IMR-90 (cell line): ENCODE measurements around the gene DNAI7. TPM values are rescaled to one million over a fixed set of nuclear protein-coding genes. Genes with fewer than 3 reads are reported as not detected.

Source experiments
- ATAC-seq: fragments of 200-7000 bp; cut with Tn5 transposase; 2 replicates; pipeline ENCODE4 v1.9.1; 2020; ENCODE audit warnings: low read depth, mild to moderate bottlenecking, moderate library complexity
- BruUV-seq: library from RNA; stranded (reverse); fragments of 400-500 nt; replicated peaks from 2 replicates; lab custom pipeline; 2021; lab: Mats Ljungman, UMichigan
- CTCF ChIA-PET: fragments of 300-600 bp; formaldehyde crosslinking; extraction: SDS; loops from one replicate; lab custom pipeline; 2021; ENCODE audit warnings: antibody characterized with exemption; lab: Yijun Ruan, JAX
- POLR2A ChIA-PET: fragments of 300-600 bp; sonication (Branson Sonifier 250); formaldehyde crosslinking; loops from one replicate; lab custom pipeline; 2022; ENCODE audit warnings: antibody characterized with exemption; ENCODE audit not compliant: unreplicated experiment; lab: Charles Lee
- DNase-seq: peaks from one replicate; pipeline ENCODE4 v3.0.0; 2013
- H2AFZ ChIP-seq: replicated peaks from 2 replicates; pipeline ENCODE3; 2013; ENCODE audit warnings: low read length, mild to moderate bottlenecking; ENCODE audit not compliant: poor library complexity
- H2AK5ac ChIP-seq: 2 replicates; pipeline ENCODE4 v1.6.1; 2013; ENCODE audit warnings: low read depth, low read length, inconsistent platforms
- H2AK9ac ChIP-seq: replicated peaks from 2 replicates; pipeline ENCODE3; 2013; ENCODE audit warnings: mild to moderate bottlenecking, low read depth, low read length, moderate library complexity; ENCODE audit not compliant: poor library complexity
- H2BK120ac ChIP-seq: 2 replicates; pipeline ENCODE4 v1.6.1; 2013; ENCODE audit warnings: low read depth, low read length, inconsistent platforms
- H2BK15ac ChIP-seq: 3 replicates; pipeline ENCODE4 v1.6.1; 2013; ENCODE audit warnings: low read depth, low read length, inconsistent platforms
- H2BK20ac ChIP-seq: 2 replicates; pipeline ENCODE4 v1.6.1; 2013; ENCODE audit warnings: low read depth, mild to moderate bottlenecking, inconsistent platforms, low read length, moderate library complexity
- H2BK5ac ChIP-seq: 2 replicates; pipeline ENCODE4 v1.6.1; 2013; ENCODE audit warnings: mild to moderate bottlenecking, low read depth, low read length, inconsistent platforms; ENCODE audit not compliant: poor library complexity, severe bottlenecking
- H3K14ac ChIP-seq: replicated peaks from 2 replicates; pipeline ENCODE4 v1.6.1; 2013; ENCODE audit warnings: low read depth, low read length, inconsistent platforms
- H3K18ac ChIP-seq: 2 replicates; pipeline ENCODE4 v1.6.1; 2013; ENCODE audit warnings: low read depth, low read length, control low read depth
- H3K23ac ChIP-seq: 2 replicates; pipeline ENCODE4 v1.6.1; 2013; ENCODE audit warnings: low read depth, low read length, inconsistent platforms
- H3K27ac ChIP-seq: 2 replicates; pipeline ENCODE4 v1.5.1; 2013; ENCODE audit warnings: mild to moderate bottlenecking, control low read depth, low read length; ENCODE audit not compliant: insufficient read depth
- H3K27me3 ChIP-seq: 2 replicates; pipeline ENCODE4 v1.6.1; 2013; ENCODE audit warnings: low read length; ENCODE audit not compliant: control insufficient read depth, insufficient read depth
- H3K36me3 ChIP-seq: 2 replicates; pipeline ENCODE4 v1.6.1; 2013; ENCODE audit warnings: low read length, mixed read lengths; ENCODE audit not compliant: control insufficient read depth, insufficient read depth
- H3K4ac ChIP-seq: 2 replicates; pipeline ENCODE4 v1.6.1; 2013; ENCODE audit warnings: low read depth, low read length, inconsistent platforms
- H3K4me1 ChIP-seq: 2 replicates; pipeline ENCODE4 v1.6.1; 2013; ENCODE audit warnings: low read length, mixed read lengths; ENCODE audit not compliant: control insufficient read depth, insufficient read depth
- H3K4me2 ChIP-seq: 2 replicates; pipeline ENCODE4 v1.6.1; 2013; ENCODE audit warnings: low read depth, mild to moderate bottlenecking, control low read depth, low read length, moderate library complexity
- H3K4me3 ChIP-seq: 2 replicates; pipeline ENCODE4 v1.5.1; 2013; ENCODE audit warnings: low read depth, mild to moderate bottlenecking, control low read depth, low read length, moderate library complexity; ENCODE audit not compliant: insufficient read depth
- H3K56ac ChIP-seq: 2 replicates; pipeline ENCODE4 v1.6.1; 2013; ENCODE audit warnings: low read length, inconsistent platforms; ENCODE audit not compliant: insufficient read depth; ENCODE audit errors: extremely low read depth
- H3K79me1 ChIP-seq, 2 experiments: 2 replicates each; pipeline ENCODE4 v1.6.1; 2013; ENCODE audit warnings: low read length in 2 of 2, inconsistent platforms in 1 of 2, low read depth in 1 of 2
- H3K9ac ChIP-seq: 2 replicates; pipeline ENCODE4 v1.6.1; 2013; ENCODE audit warnings: low read depth, low read length, control low read depth
- H3K9me1 ChIP-seq: 2 replicates; pipeline ENCODE4 v1.6.1; 2013; ENCODE audit warnings: low read length, inconsistent platforms; ENCODE audit not compliant: insufficient read depth
- H3K9me3 ChIP-seq: 2 replicates; pipeline ENCODE4 v1.6.1; 2013; ENCODE audit warnings: low read length; ENCODE audit not compliant: control insufficient read depth, insufficient read depth
- H4K20me1 ChIP-seq: 2 replicates; pipeline ENCODE4 v1.6.1; 2013; ENCODE audit warnings: low read length, inconsistent platforms; ENCODE audit not compliant: insufficient read depth
- H4K5ac ChIP-seq: 2 replicates; pipeline ENCODE4 v1.6.1; 2013; ENCODE audit warnings: mild to moderate bottlenecking, low read depth, low read length, control low read depth
- H4K8ac ChIP-seq, 2 experiments: 2 replicates each; pipeline ENCODE4 v1.6.1; 2013; ENCODE audit warnings: low read depth in 2 of 2, low read length in 2 of 2, control low read depth in 1 of 2, inconsistent platforms in 1 of 2
- H4K91ac ChIP-seq: 2 replicates; pipeline ENCODE4 v1.6.1; 2013; ENCODE audit warnings: low read depth, low read length, inconsistent platforms; ENCODE audit not compliant: insufficient read depth
- FOS ChIP-seq: fragments of 150-350 bp; IDR thresholded peaks from 2 replicates; pipeline ENCODE4 v1.6.1; 2016; ENCODE audit warnings: low read depth, low read length
- MAFK ChIP-seq: IDR thresholded peaks from 2 replicates; pipeline ENCODE4 v1.6.1; 2012; ENCODE audit warnings: low read depth, low read length, improper control_type of control experiment
- MXI1 ChIP-seq: IDR thresholded peaks from 2 replicates; pipeline ENCODE4 v1.6.1; 2012; ENCODE audit warnings: low read depth, mild to moderate bottlenecking, low read length, moderate library complexity, borderline replicate concordance
- NFE2L2 ChIP-seq: fragments of 150-350 bp; IDR thresholded peaks from 2 replicates; pipeline ENCODE4 v1.6.1; 2016; ENCODE audit warnings: low read depth, mild to moderate bottlenecking, low read length
- RAD21 ChIP-seq: IDR thresholded peaks from 2 replicates; pipeline ENCODE4 v1.6.1; 2012; ENCODE audit warnings: low read length, improper control_type of control experiment
- RCOR1 ChIP-seq: IDR thresholded peaks from 2 replicates; pipeline ENCODE4 v1.6.1; 2012; ENCODE audit warnings: mild to moderate bottlenecking, low read length, improper control_type of control experiment; ENCODE audit not compliant: insufficient replicate concordance
- RFX5 ChIP-seq: IDR thresholded peaks from 2 replicates; pipeline ENCODE4 v1.8.0; 2012; ENCODE audit warnings: low read depth, mild to moderate bottlenecking, low read length, moderate library complexity
- WGBS, 2 experiments: methylation state at CpG; one replicate each; pipeline versions ENCODE4 v1.1.5 to v1.1.7; 2013; ENCODE audit warnings: missing lambda C conversion rate in 2 of 2; ENCODE audit not compliant: insufficient read length in 1 of 2; ENCODE audit errors: extremely low coverage in 2 of 2; 5-methylcytosine and 5-hydroxymethylcytosine counted together
- dilution Hi-C: fragments of 300-500 bp; cut with HindIII; formaldehyde crosslinking; loops from one replicate; pipeline ENCODE4 v1.14.3; 2018; ENCODE audit warnings: low sequenced_read_pairs; ENCODE audit not compliant: unreplicated experiment
- in situ Hi-C: fragments of 300-500 bp; cut with MboI; formaldehyde crosslinking; loops from 3 replicates; pipeline ENCODE4 v1.14.3; 2019; ENCODE audit warnings: low sequenced_read_pairs, inconsistent platforms, mixed read lengths
- intact Hi-C: fragments of 100-400 bp; cut with micrococcal nuclease; formaldehyde crosslinking; loops from 2 replicates; pipeline ENCODE4 v1.10.0; 2022
- polyA plus RNA-seq, 3 experiments: library from polyadenylated mRNA; depleted of rRNA; stranded (reverse); fragments of >200 nt; gene quantifications; 2 replicates each; pipeline ENCODE4 v1.2.3, GENCODE V29; 2012; ENCODE audit warnings: low replicate concordance in 1 of 3
- total RNA-seq: library from RNA; depleted of rRNA; stranded (reverse); fragments of >200 nt; gene quantifications from 2 replicates; pipeline ENCODE4 v1.2.3, GENCODE V29; 2012

The DNAI7 gene
- total and polyA plus RNA-seq, 2 of the 4 experiments (the other 2 are of a cell fraction) = under 0.01 to 0.07 TPM

GRCh38 chr12:25213338-25213737 is 18.4 kb upstream of the DNAI7 start:
- H2BK5ac ChIP-seq = no peak overlapping the region
- WGBS, 2 experiments = no CpG with 5 or more reads among the region's 1 CpG
- H3K23ac ChIP-seq = no peak overlapping the region
- ChIA-PET CTCF (interaction anchor here (1.3 kb wide), 1 partner anchor 174 kb away, joined by 3 read pairs; no protein-coding TSS in a partner anchor), POLR2A (no interaction called here)
- H2BK20ac ChIP-seq = no peak overlapping the region
- dilution Hi-C loops = no loop called here
- H3K4me2 ChIP-seq = no peak overlapping the region
- no peak overlapping the region for H2BK120ac ChIP-seq
- H3K4ac ChIP-seq = no peak overlapping the region
- H2AFZ ChIP-seq = no peak overlapping the region
- H2BK15ac ChIP-seq = no peak overlapping the region
- ATAC-seq (no peak), DNase-seq (no peak)
- H3K9me3 ChIP-seq = no peaks in the 10 kb centered on the region
- no peak overlapping the region for H3K27ac ChIP-seq
- H3K79me1 ChIP-seq = peaks cover 14 to 31% of the 10 kb centered on the region in 2 experiments; a peak in 3 of 4 replicates
- H3K14ac ChIP-seq = no peak overlapping the region
- no peak overlapping the region for H4K8ac ChIP-seq
- H4K20me1 ChIP-seq = no peaks in the 10 kb centered on the region
- intact Hi-C loops = no loop called here
- no peak overlapping the region for H3K18ac ChIP-seq
- H3K4me1 ChIP-seq = no peaks in the 10 kb centered on the region
- H3K9me1 ChIP-seq = peaks cover 3% of the 10 kb centered on the region; the same call in 1 of the 2 replicates
- no peak for TF ChIP-seq RFX5
- TF ChIP-seq NFE2L2 = 0 out of 2 replicates have a peak, but pooled peaks have one; percentile 23
- no peak for TF ChIP-seq RAD21
- TF ChIP-seq RCOR1 = no peak
- TF ChIP-seq MXI1 = no peak
- TF ChIP-seq MAFK = no peak
- TF ChIP-seq FOS = no peak
- H2AK9ac ChIP-seq = no peak overlapping the region
- no TSS peak for BruUV-seq
- no peak overlapping the region for H2AK5ac ChIP-seq
- H3K4me3 ChIP-seq = no peak overlapping the region
- peaks cover 6% of the 10 kb centered on the region for H3K36me3 ChIP-seq
- H4K91ac ChIP-seq = no peak overlapping the region
- no peaks in the 10 kb centered on the region for H3K27me3 ChIP-seq
- H4K5ac ChIP-seq = no peak overlapping the region
- in situ Hi-C loops = no loop called here
- H3K56ac ChIP-seq = no peak overlapping the region
- H3K9ac ChIP-seq = no peak overlapping the region
